GM12801 (cell line): ENCODE measurements around the gene AGBL5.

Experiments used
- TF ChIP-seq, protein P1 (sequence below): IDR thresholded peaks from one replicate; pipeline ENCODE4 v1.5.1; 2011; ENCODE audit warnings: control low read depth; ENCODE audit not compliant: insufficient read length; ENCODE audit errors: extremely low read depth

Gene AGBL5

DNA sequence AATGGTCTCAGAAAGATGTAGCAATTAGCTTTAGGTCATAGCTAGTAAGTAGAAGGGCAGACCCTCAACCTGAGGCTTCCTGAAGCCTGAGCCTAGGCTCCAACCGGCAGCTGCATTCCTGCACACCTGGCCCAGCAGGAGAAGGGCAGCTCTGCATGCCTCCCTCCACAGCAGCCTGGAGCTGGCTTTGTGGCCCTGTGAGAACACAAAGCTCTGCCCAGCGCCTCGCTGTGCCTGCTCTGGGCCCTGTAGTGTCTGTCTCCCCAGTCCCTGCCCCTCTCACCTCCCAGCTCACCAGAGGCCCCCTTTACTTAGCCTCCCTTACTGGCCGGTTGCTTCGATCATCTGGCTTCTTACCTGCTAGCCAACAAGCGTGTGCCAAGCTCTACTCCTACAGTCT, 12.0 kb upstream of the AGBL5 start:
- TF ChIP-seq, protein P1, sequence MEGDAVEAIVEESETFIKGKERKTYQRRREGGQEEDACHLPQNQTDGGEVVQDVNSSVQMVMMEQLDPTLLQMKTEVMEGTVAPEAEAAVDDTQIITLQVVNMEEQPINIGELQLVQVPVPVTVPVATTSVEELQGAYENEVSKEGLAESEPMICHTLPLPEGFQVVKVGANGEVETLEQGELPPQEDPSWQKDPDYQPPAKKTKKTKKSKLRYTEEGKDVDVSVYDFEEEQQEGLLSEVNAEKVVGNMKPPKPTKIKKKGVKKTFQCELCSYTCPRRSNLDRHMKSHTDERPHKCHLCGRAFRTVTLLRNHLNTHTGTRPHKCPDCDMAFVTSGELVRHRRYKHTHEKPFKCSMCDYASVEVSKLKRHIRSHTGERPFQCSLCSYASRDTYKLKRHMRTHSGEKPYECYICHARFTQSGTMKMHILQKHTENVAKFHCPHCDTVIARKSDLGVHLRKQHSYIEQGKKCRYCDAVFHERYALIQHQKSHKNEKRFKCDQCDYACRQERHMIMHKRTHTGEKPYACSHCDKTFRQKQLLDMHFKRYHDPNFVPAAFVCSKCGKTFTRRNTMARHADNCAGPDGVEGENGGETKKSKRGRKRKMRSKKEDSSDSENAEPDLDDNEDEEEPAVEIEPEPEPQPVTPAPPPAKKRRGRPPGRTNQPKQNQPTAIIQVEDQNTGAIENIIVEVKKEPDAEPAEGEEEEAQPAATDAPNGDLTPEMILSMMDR, result no peak

DNA sequence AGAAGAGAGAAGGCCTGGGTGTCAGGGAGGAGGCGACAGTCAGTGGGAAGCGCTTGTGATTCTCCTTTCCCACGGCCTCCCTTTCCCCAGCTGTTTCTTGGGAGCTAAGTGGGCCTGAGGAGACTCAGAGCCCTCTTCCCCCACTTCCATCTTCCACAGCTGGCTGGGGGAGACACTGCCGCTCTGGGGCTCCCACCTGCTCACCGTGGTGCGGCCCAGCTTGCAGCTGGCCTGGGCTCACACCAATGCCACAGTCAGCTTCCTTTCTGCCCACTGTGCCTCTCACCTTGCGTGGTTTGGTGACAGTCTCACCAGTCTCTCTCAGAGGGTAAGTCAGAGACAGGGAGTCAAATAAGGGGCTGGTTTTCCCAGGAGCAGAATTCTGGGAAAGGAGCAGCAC, 11.6 kb upstream of the AGBL5 start:
- TF ChIP-seq, protein P1, result no peak

DNA sequence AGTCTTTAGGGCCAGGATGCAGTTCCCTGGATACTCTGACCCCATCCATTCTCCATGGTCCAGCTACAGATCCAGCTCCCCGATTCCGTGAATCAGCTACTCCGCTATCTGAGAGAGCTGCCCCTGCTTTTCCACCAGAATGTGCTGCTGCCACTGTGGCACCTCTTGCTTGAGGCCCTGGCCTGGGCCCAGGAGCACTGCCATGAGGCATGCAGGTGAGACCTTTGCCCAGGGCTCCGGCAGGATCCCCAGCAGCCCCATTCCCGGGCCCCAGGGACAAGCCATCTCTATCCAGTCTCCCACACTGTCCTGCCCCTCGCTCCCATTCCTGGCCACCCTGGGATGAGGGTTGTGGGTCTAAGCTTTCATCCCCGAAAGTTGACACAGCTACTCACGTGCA, 11.2 kb upstream of the AGBL5 start:
- TF ChIP-seq, protein P1, result no peak

DNA sequence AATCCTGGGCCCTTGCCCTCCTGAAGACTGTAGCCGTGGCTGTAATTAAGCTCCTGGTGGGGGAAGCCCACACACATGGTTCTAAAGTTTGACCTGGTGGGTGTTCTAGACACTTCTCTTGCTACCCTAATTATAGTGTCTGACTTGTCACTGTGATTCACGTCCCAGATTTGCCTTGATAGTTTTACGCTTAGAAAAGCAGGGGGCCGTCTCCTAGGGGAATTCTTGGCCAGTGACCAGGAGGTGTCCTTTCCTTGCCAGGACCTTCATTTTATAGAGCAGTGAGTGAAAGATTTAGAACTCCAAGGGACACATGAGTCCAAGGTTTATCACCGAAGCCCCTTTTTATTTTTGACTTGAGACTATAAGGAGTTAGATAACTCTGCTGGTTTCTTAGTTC, 9.7 kb upstream of the AGBL5 start:
- TF ChIP-seq, protein P1, result no peak

DNA sequence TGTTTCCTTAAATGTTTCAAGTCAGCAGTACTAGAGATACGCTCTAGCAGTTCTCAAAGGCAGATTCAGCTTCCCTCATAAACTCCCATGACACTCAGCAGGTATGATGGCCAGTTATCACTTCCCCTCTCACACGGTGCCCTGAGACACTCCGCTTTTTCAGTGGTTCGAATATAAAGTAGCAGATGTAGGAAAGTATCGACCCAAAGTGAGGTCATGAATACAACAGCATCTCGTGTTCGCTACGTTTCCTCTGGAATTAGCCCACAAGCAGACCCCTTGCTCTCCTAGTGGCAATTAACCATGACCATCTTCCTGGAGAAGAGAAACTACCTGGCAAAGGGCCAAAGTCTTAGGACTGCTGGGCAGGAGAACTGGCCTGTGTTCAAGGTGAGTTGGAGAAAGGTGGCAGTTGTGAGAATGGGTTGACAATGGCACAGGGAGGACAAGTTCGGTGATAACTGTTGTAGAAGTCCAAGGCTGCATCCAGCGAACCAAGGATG, 9.3 kb upstream of the AGBL5 start:
- TF ChIP-seq, protein P1, result no peak

DNA sequence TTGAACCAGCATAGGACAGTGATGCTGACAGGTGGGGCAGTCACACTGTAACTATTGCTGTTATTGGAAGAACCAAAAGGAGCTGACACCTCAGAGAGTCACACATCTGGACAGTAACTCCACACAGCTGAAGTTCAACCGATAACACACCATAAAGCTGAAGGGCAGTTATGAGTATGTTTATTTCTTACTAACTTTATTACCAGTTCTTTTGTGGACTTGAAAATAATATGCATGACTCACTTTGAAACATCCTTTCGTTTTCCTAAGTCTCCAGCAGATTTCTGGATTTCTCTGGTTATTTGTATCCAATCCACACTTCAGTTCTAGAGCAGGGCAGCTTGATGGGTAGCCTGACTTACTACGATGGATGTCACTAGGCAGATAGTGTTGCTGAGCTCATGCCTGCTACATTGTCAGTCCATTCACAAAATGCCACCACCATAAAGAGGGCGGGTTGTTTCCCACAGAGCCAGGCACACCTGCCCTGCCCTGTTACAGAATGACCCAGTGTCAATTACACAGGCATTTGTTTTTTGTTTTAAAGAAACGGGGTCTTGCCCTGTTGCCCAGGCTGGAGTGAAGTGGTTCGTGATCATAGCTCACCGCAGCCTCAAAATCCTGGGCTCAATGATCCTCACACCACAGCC, 8.4 kb upstream of the AGBL5 start:
- TF ChIP-seq, protein P1, result no peak

DNA sequence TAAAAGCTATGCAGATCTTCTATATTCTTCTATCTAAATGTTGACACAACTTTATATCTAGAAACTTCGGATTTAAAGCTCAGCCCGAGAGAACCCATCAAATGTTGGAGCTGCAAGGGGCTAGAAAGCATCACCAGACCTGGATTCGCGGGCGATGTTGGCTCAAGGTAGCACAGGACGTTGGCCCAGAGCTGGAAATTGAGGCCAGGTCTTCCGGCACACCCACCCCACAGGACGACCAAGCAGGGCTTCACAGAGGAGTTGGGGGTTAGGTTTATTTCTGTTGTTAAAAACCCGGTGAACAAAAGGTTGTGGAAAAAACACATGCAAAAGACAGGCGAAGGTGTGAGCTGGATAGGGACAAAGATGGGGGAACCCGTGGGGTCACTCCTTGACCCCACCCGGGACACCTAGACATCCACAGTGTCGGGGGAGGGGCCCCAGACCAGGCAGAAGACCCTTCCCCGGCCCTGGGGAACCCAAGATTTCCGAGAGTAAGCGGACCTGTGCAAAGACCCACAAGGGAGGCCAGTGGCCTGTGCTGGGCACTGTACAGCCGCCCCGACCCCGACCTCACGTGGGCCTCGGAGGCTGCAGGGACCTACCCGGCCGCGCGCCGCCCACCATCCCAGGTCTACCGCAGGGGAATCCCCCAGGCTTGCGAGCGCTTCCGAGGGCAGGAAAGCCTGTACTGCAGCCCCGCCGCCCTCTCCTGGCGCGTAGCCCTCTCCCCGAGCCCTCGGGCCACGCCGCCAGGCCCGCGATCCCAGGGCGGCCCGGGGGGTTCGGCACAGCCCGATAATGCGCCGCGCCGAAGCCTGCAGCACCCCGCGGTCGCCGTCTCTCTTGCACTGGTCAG, 1.8 kb upstream of the AGBL5 start:
- TF ChIP-seq, protein P1, result no peak
